ENCODE data around the gene NUP153.
"Not testable (repeated sequence)": the region's sequence is repeated elsewhere in the genome, so short reads cannot be mapped to it uniquely, and the experiment has no call there.

Gene NUP153

DNA sequence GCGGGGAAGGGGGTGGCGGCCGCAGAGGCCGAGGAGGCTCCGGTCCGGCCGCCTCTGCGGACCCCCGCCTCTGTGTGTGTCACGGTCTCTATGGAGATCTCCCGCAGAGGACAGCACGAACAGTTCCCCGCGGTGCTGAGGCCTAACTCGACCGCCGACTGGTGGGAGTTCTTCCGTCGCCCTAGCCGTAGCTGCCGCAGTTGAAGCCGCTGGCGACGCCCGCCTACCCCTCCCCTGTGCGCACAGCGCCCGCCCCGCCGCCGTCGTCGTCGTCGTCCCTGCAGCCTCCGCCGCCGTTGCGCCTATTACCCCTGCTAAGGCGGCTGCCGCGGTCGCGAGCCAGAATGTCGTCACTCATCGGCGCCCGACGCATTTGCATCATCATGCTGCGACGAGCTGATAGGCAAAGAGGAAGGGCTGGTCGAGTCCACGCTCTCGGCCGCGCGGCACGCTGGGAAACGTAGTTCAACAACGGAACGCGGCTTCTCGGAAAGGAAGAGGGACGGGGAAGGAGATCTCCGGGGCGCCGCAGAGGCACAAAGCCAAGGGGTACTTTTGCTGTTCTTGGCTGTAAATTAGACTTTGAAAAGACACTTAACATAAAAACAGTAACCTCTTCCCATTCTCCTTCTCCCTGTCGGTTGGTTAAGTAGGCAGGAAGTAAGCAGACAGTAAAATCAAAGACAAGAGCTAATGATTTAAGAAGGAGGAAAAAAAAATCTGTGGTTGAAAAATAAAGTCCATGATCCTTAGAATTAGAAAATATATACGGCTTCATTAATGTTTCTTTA is at the start of gene NUP153:
NUP153 (minus strand) TSS at position 346 of the 791 bp plus-strand sequence. CDS start 538 bp downstream, outside the sequence.
- peak; percentile 90 for DNase-seq

DNA sequence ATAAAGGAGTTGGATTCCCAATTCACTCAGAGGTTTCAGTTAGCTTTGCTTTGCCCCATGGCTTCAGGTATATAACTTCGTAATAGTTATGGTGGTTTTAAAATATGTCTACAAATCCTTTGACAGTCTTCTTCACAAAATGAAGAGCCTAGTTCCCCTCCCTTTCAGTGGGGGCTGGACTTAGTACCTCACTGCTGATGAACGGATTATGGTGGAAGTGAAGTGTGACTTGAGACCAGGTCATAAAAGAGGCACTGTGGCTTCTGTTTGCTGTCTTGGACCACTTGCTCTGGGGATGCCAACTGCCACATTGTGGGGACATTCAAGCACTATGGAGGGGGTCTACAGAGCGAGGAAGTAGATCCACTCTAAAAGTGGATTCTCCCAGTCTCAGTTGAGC is 47.5 kb upstream of the NUP153 start:
- DNase-seq, result no peak

DNA sequence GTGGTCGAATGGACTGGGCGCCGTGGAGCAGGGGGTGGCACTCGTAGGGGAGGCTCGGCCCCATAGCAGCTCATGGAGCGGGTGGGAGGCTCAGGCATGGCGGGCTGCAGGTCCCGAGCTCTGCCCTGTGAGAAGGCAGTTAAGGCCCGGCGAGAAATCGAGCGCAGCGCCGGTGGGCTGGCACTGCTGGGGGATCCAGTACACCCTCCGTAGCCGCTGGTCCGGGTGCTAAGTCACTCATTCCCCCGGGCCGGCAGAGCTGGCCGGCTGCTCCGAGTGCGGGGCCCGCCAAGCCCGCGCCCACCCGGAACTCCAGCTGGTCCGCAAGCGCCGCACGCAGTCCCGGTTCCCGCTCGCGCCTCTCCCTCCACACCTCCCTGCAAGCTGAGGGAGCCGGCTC is 38.6 kb upstream of the NUP153 start:
- DNase-seq, result not testable (repeated sequence)

DNA sequence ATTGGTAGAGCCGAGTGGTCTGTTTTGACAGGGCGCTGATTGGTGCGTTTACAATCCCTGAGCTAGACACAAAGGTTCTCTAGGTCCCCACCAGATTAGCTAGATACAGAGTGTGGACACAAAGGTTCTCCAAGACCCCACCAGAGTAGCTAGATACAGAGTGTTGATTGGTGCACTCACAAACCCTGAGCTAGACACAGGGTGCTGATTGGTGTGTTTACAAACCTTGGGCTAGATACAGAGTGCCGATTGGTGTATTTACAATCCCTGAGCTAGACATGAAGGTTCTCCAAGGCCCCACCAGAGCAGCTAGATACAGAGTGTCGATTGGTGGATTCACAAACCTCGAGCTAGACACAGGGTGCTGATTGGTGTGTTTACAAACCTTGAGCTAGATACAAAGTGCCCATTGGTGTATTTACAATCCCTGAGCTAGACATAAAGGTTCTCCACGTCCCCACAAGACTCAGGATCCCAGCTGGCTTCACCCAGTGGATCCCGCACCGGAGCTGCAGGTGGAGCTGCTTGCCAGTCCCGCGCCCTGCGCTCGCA is 38.1 kb upstream of the NUP153 start:
- DNase-seq, result not testable (repeated sequence)

DNA sequence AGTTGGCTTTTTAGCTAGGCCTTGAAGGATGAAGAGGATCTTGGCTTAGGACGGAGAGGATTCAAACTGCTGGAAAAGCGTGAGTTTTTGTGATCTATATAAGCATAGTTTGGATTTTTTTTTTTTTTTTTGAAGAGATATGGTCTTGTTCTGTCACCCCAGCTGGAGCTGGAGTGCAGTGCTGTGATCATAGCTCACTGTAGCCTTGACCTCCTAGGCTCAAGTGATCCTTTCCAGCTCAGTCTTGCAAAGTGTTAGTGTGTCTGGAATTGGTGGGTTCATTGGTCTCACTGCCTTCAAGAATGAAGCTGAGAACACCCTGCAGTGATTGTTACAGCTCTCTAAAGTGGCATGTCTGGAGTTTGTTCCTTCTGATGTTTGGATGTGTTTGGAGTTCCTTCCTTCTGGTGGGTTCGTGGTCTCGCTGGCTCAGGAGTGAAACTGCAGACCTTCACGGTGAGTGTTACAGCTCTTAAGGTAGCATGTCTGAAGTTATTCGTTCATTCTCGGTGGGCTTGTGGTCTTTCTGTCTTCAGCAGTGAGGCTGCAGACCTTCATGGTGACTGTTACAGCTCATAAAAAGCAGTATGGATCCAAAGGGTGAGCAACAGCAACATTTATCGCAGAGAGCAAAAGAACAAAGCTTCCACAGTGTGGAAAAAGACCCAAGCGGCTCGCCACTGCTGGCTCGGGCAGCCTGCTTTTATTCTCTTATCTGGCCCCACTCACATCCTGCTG is 37.5 kb upstream of the NUP153 start:
- DNase-seq, result no peak

DNA sequence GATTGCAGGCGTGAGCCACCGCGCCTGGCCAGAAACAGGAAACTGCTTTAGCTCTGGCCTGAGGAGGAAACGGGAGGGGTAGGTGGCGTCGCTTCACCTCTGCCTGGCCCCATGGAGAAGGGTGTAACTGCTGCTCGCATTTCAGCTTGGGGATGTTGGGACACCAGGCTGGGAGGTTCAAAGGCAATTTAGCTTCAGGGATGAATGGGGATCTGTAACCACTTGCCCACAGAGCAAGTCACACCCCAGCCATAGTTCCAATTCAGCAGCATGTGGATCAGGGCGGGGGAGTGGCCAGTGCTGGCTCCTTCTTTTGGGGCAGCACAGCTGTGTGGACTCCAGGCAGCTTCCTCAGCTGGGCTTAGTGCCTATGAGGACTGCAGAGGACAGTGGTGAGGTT is 34.8 kb upstream of the NUP153 start:
- no peak for DNase-seq

DNA sequence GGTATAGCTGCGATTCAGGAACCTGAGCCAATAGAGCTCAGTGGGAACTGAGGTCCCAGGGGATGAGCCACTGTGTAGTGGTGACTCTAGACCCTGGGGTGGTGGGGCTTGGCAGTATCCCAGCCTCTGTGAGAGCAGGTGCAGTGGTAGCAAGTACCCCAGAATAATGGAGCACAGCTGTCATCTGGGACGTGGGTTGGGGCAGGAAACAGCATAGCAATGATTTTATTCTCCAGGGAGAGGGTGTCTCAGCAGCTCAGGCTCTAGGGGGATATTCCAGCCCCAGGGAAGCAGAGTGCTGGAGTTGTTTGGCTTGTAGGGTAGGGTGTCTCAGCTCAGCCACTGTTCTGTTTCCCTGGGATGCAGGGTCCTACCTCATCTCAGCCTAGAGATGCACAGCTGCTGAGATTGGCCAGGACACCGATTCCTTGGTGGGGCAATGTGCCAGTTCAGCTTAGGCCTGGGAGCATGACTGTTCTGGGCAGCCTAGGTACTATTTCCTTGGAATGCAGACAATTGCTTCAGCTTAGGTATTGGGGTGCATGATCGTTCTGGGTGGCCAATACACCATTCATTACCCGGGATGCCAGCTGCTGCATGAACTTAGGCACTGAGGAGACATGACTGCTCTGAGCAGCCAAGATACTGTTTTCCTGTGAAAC is 34.0 kb upstream of the NUP153 start:
- DNase-seq, result no peak

DNA sequence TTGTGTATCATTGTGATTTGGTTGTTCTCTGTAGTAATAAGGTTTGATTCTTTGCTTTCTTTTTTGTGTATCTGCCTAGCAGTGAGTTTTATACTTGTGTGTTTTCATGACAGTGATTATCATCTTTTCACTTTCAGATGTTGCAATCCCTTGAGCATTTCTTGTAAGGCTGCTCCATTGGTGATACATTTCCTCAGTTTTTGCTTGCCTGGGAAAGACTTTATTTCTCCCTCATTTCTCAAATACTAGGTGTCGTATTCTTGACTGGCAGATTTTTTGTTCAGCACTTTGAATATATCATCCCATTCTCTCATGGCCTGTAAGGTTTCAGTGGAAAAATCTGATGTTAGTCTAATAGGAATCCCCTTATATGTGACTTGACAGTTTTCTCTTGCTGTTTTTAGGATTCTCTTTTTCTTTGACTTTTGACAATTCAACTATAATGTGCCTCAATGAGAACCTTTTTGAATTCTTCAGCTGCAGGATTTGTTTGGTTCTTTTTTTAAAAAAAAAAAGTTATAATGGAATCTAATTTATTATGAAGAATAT is 31.1 kb upstream of the NUP153 start:
- no peak for DNase-seq

DNA sequence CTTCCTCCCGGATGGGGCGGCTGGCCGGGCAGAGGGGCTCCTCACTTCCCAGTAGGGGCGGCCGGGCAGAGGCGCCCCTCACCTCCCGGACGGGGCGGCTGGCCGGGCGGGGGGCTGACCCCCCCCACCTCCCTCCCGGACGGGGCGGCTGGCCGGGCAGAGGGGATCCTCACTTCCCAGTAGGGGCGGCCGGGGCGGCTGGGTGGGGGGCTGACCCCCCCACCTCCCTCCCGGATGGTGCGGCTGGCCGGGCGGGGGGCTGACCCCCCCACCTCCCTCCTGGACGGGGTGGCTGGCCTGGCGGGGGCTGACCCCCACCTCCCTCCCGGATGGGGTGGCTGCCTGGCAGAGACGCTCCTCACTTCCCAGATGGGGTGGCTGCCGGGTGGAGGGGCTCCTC is 28.6 kb upstream of the NUP153 start:
- DNase-seq, result not testable (repeated sequence)

DNA sequence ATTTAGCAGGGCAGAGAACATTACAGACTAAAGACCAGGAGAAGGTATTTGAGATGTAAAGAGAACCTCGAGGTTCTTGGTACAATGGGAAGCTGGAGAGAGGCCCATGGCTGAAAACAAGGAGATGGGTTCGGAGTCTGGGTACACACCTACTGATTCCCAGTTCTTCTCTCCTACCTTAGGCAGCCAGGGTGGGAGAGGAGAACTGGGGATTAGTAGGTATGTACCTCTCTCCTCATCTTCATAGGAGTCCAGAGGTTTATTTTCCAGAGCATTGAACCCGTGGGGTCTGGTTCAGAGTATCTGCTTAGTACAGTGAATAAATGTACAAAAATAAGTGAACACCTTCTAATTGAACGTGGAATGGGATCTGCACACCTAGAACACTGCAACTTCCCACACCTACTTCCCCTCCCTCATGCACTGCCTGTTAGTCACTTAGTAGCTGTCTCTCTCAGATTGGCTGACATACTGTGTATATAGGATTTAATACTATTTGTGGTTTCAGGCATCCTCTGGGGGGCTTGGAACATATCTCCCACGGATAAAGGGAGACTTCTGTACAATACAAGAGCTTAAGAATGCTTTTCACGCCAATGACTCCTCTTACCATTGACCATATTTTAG is 23.5 kb upstream of the NUP153 start:
- no peak for DNase-seq

DNA sequence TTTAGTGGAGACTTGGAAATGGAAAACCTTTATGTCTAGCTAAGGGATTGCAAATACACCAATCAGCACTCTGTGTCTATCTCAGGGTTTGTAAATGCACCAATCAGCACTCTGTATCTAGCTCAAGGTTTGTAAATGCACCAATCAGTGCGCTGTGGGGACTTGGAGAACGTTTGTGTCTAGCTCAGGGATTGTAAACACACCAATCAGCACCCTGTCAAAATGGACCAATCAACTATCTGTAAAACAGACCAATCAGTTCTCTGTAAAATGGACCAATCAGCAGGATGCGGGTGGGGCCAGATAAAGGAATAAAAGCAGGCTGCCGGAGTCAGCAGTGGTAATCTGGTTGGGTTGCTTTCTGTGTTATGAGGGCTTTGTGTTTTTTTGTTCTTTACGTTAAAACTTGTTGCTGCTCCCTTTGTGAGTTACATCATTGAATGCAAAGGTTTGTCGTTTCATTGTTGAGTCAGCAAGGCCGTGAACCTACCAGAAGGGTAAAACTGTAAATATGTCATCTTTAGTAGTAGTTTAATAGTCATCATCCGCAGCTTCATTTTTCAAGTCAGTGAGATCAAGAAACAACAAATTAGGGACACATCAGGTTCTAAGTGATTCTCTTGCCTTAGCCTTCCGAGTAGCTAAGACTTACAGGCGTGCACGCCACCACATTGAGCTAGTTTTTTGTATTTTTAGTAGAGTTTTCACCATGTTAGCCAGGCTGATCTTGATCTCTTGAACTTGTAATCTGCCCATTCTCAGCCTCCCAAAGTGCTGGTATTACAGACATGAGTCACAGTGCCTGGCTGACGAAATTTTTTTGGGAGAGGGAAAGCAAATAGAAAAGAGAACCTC is 22.7 kb upstream of the NUP153 start:
- no peak for DNase-seq

DNA sequence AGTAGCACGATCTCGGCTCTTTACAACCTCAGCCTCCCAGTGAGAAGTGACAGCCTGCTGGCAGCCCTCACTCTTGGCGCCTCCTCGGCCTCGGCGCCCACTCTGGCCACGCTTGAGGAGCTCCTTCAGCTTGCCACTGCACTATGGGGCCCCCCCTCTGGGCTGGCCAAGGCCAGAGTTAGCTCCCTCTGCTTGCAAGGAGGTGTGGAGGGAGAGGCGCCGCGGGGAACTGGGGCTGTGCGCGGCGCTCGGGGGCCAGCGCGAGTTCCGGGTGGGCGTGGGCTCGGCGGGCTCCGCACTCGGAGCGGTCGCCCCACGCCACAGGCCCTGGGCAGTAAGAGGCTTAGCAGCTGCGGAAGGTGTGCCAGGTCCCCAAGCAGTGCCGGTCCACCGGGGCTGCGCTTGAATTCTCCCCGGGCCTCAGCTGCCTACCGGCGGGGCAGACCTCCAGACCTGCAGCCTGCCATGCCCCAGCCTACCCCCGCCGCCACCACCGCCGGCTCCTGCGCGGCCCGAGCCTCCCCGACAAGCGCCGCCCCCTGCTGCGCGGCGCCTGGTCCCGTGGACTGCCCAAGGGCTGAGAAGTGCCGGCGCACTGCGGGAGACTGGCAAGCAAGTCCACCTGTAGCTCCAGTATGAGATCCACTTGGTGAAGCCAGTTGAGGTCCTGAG is 22.0 kb upstream of the NUP153 start:
- no peak for DNase-seq

DNA sequence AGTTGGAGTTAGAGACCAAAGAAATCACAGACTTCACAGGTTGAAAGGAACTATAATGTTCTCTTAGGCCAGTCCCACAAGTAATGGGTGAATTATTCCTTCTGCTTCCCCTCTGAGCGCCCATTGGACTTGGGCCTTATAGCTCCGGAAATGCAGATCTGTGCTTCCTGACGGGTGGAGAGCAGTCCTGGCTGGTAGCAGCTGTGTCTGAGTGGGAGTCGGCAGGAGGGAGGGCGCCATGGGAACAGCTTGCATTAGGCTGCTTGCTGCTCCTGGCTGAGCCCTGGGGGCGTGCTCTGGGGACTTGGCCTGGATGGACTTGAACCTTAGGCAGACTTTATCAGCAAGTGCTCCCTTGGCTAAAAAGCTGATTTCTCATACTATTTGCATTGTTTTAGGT is 18.4 kb upstream of the NUP153 start:
- no peak for DNase-seq

DNA sequence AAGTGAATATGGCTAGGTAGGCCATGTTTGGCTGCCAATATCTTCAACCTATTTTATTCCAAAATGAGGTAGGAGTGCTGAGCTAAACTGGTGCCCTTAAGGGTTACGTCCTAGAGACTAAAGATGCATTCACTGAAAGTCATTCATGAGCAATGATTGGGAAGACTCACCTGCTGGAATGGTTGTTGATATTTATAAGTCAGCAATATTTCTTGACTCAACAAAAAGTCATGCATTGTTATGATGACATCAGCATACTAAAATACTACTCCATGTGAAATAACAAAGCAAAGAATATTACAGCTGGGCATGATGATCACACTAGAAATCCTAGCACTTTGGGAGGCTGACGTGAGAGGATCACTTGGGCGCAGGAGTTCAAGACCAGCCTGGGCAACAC is 17.6 kb upstream of the NUP153 start:
- no peak for DNase-seq

DNA sequence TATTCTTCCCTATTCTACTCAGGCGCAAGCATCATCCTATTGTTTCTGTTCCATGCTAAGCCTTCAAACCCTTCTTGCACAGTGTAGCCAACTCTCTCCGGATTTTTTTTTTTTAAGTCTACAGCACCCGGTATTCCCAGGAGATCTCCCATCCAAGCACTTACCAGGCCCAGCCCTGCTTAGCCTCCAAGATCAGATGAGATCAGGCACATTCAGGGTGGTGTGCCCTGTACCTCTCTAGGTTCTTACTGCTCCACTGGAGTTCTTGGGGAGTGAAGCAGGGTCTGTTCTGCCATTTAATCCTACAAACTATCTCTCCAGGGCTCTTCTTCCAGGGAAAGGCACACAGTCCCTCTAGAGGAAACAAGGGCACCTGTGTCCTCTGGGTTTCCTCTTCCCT is 14.9 kb upstream of the NUP153 start:
- DNase-seq, result no peak

DNA sequence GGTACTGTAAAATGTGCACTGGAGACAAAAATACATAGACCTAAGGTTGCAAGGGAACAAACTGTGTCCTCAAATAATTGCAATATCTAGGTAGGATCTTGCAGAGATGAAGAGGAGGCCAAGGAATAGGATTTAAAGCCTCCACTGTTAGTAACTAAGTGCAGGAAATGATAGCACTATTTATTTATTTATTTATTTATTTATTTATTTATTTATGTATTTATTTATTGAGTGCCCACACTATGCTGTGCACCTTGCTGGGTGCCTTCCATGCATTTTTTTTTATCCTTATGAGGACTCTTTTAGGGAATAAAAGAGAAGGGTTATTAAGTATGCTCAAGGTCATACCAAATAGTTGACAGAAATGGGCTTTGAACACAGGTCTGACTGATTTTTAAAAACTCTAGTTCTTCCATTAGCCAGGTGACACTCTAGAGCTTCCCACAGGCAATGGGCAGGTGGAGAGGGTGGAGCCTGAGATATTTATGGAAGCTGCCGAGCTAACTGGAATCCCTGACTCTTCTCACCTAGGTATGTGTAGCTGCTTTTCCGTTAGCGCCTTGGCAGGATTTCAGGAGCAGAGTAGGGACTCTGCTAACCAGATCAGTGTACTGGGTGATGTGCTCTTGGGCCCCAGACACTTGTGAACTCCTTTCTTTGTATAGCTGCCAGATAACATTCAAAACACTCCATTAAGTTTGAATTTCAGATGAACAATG is 12.8 kb upstream of the NUP153 start:
- DNase-seq, result no peak

DNA sequence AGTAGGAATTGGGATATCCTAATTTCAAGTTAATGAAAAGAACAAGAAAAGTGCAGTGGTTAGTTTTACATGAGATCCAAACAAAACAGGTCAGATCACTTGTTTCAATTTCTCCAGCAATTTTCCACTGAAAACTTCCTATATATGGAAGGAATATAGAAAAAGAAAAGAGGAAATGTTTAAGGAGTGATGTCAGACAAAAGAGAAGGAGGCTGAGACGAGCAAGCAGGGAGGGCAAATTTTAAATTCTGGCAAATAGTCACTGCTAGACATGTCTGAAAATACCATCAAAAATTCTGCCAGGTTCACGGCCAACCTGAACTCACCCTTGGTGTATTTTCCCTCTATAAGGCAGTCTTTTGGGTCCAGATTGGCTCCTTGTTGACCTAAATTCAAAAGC is 9.5 kb upstream of the NUP153 start:
- no peak for DNase-seq

DNA sequence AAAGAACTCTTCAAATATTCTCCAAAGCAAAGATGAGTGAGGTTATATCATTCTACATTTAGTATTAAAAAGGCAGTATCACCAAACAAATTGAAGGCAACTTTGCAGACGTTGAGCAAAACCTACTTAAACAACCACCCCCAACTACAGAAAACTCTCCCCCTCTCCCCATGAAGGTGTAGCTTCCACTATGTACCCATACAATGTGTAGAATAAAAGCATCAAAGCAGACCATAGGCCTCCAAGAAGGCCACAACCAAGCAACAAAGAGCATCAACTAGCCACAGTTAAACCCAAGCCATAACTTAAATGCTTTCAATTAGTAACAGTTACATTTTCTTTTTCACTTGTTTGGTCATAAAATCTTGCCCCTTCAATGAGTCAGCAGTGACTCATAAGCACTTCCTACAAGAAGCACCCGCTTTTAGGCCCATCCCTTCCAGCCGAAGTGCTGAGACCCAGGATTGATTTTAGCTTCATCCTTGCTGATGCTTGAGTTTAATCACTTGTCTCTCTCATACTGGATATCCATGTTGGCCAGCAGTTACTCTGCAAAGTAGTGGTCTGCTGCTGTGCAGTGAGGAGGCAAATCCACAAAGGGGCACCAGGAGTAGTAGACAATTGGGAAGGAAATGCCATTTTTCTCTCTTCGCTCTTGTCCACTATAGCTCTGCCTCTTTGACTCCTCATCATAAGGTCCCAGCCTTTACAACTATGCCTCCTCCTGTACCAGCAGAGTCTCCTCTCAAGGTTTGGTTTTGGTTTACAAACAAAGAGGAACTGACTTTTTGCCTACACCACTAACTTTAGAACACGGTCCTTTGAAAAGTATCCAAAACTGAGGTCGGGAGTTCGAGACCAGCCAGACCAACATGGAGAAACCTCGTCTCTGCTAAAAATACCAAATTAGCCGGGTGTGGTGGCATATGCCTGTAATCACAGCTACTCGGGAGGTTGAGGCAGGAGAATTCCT is 8.4 kb upstream of the NUP153 start:
- no peak for DNase-seq

DNA sequence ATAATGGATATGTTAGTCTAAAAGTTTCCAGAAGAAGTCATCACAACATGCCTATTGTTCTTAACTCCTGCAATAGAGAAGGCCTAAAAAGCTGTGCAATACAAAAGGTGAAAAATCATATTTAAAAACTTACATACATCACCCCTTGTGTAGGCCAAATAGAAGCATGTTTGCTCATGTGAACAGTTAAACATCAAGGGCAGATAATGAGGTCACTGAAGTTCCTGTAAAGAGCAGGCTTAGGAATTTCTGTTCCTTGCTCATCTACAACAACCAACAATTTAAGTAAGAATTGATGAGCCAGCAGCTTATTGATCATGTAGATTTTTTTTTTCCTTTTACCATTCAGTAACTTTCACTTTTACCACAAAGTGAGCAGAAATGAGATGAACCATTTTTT is 7.5 kb upstream of the NUP153 start:
- DNase-seq, result no peak
